NCI-H82 treated with DMSO at 0.1 percent for 48 hours (cell line): ENCODE measurements around the gene IFNL3.
"Not testable (repeated sequence)": the region's sequence is repeated elsewhere in the genome, so short reads cannot be mapped to it uniquely, and the experiment has no call there.

Experiments
- DNase-seq: peaks from one replicate; lab custom pipeline; 2025; ENCODE audit not compliant: unreplicated experiment; lab: John Stamatoyannopoulos, UW

IFNL3 gene

DNA sequence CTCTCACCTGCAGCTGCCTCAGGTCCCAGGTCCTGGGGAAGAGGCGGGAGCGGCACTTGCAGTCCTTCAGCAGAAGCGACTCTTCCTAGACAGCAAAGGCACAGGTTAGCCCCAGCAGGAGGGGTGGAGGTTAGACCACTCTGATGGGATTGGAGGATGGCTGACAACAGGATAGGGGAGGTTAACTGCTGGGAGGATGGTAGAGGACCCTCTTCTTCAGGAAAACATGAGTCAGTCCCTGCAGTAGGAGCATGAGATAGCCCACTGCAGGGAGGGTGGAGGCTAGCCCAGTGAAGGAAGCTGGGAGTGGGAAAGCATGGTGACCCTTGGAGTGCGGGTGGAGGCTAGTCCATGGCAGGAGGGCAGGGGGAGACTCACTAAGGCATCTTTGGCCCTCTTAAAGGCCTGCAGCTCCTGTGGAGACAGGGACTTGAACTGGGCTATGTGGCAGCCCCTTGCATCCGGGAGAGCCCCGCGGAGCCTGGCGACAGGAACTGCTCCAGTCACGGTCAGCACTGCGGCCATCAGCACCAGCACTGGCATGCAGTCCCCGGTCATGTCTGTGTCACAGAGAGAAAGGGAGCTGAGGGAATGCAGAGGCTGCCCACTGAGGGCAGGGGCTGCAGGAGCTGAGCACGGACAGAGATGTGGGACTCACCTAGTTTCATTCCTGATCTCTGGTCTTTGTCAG, at the start of gene IFNL3:
IFNL3 (minus strand) TSS at position 597 of the 691 bp plus-strand sequence; CDS start at position 558, 39 bp downstream.
- DNase-seq: not testable (repeated sequence)

DNA sequence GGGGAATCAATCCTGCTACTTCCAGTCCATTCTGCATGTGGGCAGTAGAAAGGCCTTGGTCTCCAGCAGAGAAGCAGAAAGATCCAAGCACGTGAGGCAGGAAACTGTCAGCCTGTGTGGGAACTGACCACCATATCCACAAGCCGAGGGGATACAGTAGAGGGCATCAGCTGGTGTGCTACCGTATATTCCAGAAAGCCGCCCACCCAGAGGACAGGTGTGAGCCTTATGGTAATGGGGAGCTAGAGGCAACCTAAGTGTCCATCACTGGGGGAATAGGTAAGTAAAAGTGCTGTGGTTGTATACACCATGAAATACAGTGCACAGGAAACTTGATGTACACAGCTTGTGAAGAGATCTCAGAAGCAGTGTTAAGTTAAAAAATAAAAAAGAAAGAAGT, 48.6 kb upstream of the IFNL3 start:
- no peak for DNase-seq

DNA sequence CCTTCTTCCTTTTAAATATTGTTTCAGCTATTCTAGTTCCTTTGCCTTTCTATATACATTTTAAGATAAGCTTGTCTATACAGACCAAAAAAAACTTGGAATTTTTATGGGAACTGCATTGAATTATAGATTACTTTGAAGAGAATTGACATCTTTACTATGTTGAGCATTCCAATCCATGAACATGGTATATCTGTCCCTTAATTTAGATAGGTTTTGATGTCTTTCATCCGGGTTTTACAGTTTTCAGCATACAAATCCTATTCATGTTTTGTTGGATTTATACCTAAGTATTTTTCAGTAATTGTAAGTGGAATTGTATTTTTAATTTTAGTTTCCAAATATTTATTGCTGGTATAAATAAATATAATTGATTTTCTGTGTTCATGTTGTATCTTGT, 39.2 kb upstream of the IFNL3 start:
- DNase-seq: no peak

GRCh38 chr19:39282021-39282420, 37.2 kb upstream of the IFNL3 start:
- DNase-seq: no peak

DNA sequence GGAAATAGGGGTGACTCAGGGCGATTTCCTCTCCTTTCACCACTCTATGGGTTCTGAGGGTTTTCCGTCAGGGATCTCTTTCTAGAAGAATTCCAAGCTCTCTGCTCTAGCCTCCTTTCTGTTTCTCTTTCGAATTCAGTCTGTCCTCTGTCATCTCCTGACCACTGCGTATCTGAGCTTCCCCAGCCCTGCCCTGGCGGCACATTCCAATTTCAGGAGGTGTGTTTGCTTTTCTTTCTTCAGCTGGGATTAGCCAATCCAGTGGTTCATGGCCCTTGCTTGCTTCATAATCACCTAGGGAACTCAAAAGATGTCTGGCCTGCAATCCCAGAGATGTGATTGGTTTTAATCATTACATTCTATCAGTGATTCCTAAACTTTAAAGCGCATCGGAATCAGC, 32.8 kb upstream of the IFNL3 start:
- DNase-seq: no peak

DNA sequence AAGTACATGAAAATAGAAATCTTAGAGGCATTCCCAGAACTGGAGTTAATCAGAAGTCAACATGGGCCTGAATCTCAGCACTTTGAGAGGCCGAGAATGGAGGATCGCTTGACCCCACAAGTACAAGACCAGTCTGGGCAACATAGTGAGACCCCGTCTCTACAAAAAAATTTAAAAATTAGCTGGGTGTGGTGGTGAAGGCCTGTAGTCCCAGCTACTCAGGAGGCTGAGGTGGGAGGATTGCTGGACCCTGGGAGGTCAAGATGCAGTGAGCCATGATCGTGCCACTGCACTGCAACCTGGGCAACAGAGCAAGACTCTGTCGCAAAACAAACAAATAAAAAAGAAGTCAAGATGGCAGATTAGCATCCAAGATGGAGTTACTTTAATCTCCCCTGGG, 31.9 kb upstream of the IFNL3 start:
- DNase-seq: no peak

DNA sequence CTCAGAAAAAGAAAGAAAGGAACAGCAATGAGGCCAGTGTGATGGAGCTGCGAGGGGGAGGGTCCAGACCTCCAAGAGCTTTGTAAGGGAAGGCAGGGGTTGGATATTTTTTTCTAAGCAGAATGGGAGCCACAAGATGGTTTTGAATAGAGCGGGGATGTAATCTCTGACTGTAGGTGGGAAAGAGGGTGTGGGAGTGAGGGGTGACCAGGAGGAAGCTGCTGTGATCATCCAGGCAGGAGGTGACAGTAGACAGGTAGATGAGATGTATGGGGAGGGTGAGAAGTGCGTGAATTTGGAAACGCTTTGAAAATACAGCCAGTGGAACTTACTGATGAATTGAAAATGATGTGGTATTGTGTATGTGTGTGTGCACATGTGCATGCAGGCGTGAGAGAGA, 30.8 kb upstream of the IFNL3 start:
- DNase-seq: no peak

- DNase-seq: not testable (repeated sequence)
These were observed 29.1 kb upstream of the IFNL3 start for GRCh38 chr19:39273859-39274258.

- DNase-seq: no peak
These were observed 25.4 kb upstream of the IFNL3 start for GRCh38 chr19:39270036-39270871.

DNA sequence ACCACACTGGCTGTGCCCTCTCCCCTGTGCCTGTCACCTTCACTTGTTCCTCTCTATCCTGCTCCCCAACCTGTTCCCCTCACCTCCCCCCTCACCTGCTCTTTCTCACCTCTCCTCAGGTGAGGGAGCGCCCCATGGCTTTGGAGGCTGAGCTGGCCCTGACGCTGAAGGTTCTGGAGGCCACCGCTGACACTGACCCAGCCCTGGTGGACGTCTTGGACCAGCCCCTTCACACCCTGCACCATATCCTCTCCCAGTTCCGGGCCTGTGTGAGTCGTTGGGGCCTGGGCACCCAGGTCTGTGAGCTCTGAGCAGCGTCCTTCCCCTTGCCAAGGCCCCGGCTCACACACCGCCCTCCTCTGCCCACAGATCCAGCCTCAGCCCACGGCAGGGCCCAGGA, 24.6 kb upstream of the IFNL3 start:
- DNase-seq: not testable (repeated sequence)

GRCh38 chr19:39268531-39269223, 23.9 kb upstream of the IFNL3 start:
- not testable (repeated sequence) for DNase-seq

GRCh38 chr19:39268085-39268484, 23.3 kb upstream of the IFNL3 start, which contains the start of gene IFNL2:
Gene IFNL2, plus strand, starts transcription at chr19:39268396. Its CDS starts 173 bp downstream, at chr19:39268569.
- DNase-seq: not testable (repeated sequence)

- DNase-seq: no peak
These were observed 20.6 kb upstream of the IFNL3 start for GRCh38 chr19:39265321-39265916.

GRCh38 chr19:39264306-39265290, 19.8 kb upstream of the IFNL3 start:
- no peak for DNase-seq

GRCh38 chr19:39263912-39264305, 19.1 kb upstream of the IFNL3 start:
- DNase-seq: no peak

- DNase-seq: no peak
These were observed 17.7 kb upstream of the IFNL3 start for GRCh38 chr19:39262496-39262895.

GRCh38 chr19:39261704-39262103, 16.9 kb upstream of the IFNL3 start:
- no peak for DNase-seq

GRCh38 chr19:39257227-39257626, 12.4 kb upstream of the IFNL3 start:
- DNase-seq: no peak

GRCh38 chr19:39254531-39255345, 9.9 kb upstream of the IFNL3 start:
- DNase-seq: no peak
